GM20000 (cell line): Measurements from ENCODE around the gene CRISPLD2.

Experiments
- DNase-seq: peaks from one replicate; pipeline ENCODE4 v3.0.0; 2012; ENCODE audit warnings: low spot score
- CTCF ChIP-seq: IDR thresholded peaks from 2 replicates; pipeline ENCODE4 v1.5.1; 2012; ENCODE audit warnings: mild to moderate bottlenecking, control low read depth; ENCODE audit errors: extremely low read depth, missing control alignments

Gene CRISPLD2

GRCh38 chr16:84803146-84803545, 16.6 kb upstream of the CRISPLD2 start:
- no peak for TF ChIP-seq CTCF
- no peak for DNase-seq

GRCh38 chr16:84804326-84804725, 15.5 kb upstream of the CRISPLD2 start:
- no peak for TF ChIP-seq CTCF
- DNase-seq, result no peak

- TF ChIP-seq CTCF, result no peak
- DNase-seq, result peak; percentile 53
Observed at GRCh38 chr16:84806256-84806889, 13.4 kb upstream of the CRISPLD2 start.

GRCh38 chr16:84806890-84807258, 12.9 kb upstream of the CRISPLD2 start:
- no peak for TF ChIP-seq CTCF
- DNase-seq, result no peak

GRCh38 chr16:84807776-84808175, 12.0 kb upstream of the CRISPLD2 start:
- TF ChIP-seq CTCF, result no peak
- no peak for DNase-seq

- no peak for TF ChIP-seq CTCF
- DNase-seq, result no peak
Observed at GRCh38 chr16:84808826-84809225, 11.0 kb upstream of the CRISPLD2 start.

- no peak for TF ChIP-seq CTCF
- DNase-seq, result peak; percentile 61
Observed at GRCh38 chr16:84810518-84811273, 9.1 kb upstream of the CRISPLD2 start.
